GOT3 (cell line): ENCODE measurements around the gene TJP2.

Source experiments
- DNase-seq: peaks from one replicate; lab custom pipeline; 2025; ENCODE audit warnings: mixed read lengths; lab: John Stamatoyannopoulos, UW

TJP2 gene

DNA sequence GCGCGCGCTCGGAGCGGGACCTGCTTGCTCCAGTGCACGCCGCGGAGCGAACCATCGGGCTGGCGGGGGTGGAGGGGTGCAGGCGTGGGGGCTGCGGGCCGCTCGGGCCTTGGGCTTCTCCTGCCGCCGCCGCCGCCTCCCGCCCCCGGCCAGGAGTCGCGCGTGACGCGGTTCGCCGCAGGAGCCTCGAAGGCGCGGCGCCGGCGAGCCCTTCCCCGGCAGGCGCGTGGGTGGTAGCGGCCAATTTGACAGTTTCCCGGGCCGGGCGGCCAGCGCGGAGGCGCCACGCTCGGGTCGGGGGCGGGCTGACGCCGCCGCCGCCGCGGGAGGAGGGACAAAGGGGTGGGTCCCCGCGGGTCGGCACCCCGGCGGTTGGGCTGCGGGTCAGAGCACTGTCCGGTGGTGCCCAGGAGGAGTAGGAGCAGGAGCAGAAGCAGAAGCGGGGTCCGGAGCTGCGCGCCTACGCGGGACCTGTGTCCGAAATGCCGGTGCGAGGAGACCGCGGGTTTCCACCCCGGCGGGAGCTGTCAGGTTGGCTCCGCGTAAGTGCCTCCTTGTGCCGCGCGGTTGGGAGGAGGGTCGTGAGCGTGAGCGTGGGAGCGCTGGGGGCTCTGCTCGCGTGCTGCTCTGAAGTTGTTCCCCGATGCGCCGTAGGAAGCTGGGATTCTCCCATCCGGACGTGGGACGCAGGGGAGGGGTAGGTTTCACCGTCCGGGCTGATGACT lies at the start of gene TJP2:
TJP2 (plus strand) TSS at position 387 of the 725 bp plus-strand sequence; CDS start at position 483, 96 bp downstream.
- DNase-seq, result no peak

DNA sequence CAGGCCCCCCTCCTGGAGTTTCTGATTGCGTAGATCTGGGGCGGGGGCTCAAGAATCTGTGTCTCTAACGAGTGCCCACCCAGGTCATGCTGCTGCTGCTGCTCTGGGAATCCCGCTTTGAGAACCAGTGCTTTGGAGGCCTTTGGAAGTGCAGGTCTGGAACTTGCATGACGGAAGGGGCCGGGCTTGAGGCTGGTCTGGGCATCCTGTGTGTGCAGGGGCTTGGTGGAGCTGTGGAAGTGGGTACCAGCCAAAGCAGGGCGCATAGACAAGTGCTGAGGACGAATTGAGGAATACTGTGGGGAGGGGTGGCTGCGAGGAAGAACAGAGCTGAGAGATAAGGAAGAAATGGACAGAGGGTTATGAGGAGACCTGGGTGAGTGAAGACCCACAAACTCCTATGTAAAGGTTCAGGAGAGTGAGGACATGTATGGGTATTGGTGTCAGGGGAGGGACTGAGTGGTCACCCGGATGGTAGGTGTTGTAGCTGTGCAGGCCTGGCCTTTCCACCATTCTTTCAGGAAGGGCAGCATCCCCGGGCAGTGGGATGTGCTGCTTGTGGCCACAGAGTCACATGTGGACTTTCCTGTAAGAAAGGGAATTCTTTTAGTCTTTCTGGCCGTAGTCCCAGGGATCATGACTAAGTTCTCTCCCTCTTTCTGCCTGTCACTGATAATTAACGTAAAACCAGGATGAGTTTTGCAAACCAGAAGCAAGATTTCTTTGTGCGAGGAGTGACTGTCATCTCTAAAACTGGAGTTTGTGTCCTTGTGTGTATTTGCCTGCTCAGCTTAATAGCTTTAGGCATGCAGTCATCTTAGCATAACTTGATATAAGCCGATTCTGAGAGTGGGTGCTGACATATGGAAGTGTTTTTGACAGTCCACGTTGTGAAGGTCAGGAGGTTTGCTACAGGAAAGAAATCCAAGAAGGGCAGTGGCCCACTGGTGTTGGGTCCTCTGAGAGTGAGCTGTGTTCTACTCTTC lies 43.3 kb upstream of the TJP2 start:
- DNase-seq, result no peak

DNA sequence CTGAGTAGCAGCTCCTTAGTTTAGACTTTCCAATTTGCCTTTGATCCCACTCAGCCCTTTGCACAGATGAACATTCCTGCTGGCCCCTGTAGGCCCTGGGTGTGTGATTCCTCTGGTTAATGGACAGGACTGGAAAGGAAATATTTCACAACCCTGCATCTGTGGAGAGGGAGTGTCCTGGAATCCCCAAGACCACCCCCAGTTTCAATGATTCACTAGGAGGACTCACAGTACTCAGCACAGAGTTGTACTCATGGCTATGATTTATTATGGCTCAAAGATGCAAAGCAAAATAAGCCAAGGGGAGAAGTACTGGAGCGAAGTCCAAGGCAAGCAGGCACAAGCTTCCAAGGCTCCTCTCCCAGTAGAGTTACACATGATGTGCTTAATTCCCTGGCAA lies 42.4 kb upstream of the TJP2 start:
- no peak for DNase-seq

GRCh38 chr9:69132361-69132760 lies 41.7 kb upstream of the TJP2 start:
- DNase-seq, result no peak

- no peak for DNase-seq
Measured at GRCh38 chr9:69134412-69134811, 39.7 kb upstream of the TJP2 start.

GRCh38 chr9:69136185-69136584 lies 37.9 kb upstream of the TJP2 start:
- DNase-seq, result no peak

GRCh38 chr9:69136779-69137178 lies 37.3 kb upstream of the TJP2 start:
- no peak for DNase-seq

- DNase-seq, result no peak
Measured at GRCh38 chr9:69137311-69137710, 36.8 kb upstream of the TJP2 start.

DNA sequence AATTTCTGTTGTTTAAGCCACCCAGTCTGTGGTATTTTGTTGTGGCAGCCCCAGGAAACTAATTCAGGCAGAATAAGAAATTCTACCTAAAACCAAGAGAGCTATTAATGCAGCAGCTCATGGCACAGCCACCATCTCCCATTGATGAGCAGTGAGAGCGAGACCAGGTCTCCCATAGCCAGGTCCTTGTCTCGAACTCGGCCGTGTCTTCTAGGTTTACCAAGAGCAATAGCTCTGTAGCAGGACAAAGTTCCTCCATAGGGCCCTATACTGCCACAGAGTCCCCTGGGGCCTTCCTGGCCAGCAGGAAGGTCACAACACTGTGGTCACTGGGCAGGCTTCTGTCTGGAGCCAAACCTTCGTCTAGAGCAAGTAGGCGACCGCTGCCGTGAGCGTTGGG lies 34.5 kb upstream of the TJP2 start:
- no peak for DNase-seq

- no peak for DNase-seq
Measured at GRCh38 chr9:69140123-69140735, 33.8 kb upstream of the TJP2 start.

GRCh38 chr9:69141851-69142250 lies 32.2 kb upstream of the TJP2 start:
- DNase-seq, result no peak

DNA sequence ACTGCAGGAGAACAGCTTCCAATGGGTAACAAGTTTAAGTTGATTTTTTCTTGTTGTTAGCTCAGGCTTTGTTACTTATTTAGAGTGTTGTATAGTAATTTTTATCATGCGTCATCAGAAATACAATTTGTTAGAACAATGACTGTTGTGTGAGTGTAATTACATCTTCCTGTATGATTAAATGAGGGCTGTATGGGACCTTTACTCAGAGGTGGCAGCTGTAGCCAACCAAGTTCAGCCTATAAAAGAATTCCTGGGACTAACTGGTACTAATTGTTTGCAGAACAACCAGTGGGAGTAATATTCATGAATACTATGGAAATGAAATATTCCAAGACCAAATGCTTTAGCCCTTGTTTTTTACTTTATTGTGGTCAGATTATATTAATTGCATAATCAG lies 30.8 kb upstream of the TJP2 start:
- DNase-seq, result no peak

- DNase-seq, result no peak
Measured at GRCh38 chr9:69145144-69145715, 28.8 kb upstream of the TJP2 start.

DNA sequence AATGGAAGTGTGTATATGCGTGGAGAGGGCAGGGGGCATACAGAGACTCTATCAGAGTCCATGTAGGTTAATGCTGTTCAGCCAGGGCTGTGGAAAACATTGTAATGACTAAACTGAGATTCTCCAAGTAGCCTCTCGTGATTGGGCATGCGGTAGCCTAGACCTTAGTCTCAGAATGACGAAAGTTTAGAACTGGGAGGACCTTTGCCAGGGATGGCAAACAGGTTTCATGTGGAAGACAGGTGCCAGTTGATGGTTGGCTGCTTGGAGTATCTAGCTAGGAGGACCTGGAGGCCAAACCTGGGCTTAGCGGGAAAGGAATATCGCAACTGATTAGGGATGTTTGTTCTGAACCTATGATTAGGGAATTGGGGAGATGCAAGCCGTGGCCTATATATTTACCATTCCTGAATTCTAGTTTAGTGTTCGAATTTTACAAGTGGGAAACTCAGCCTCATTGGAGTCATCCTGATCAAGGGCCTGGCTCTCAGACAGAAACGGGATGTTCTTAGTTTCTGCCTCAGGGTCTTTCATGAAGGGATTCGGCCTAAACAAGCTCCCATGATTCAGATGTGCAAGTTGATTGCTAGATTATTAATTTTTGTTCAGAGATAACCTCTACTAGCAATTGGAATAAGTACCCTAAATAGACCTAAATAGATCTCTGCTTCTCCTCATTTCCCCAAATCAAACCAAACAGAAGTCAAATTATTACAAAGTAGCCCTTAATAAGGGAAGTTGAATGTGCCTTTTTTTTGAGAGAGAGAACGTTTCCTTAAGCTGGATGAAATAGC lies 26.8 kb upstream of the TJP2 start:
- DNase-seq, result no peak

DNA sequence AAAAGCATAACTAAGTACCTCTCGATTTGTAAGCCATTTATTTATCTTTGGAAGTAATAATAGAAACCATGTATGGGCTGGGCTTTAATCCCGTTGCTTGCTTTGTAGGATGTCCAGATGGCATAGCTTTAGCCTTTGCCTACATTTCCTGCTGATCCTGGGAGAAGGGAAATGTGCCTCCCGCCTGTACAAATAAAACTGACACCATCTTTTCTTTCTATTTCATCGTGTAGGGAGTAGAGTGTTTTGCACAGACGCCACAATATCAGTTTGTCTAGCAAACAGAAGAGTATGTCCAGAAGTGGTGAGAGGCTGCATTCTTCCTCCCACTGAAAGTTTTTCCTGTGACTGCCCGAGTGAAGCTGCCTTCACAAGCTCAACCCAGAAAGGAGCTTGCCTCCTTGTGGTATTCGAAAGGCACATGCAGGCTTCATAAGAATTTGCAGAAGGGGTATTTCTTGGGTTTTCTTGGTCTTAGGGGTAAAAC lies 24.7 kb upstream of the TJP2 start:
- no peak for DNase-seq

DNA sequence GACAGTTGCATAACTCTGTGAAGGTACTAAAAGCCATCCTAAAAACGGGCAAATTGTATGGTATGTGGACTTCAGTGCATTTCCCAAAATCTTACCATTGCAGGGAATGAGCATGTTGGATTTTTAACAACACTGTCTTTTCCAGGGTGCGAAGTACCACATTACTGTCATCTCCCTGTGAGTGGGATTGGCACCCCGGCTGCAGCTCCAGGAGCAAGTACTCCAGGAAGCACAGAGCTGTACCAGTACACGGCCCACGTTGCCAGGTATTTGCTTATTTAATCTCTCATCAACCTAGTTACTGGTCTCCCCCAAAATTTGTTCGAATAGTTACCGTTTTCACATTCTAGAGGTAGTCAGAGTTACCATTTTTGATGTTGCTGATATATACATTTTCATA lies 22.6 kb upstream of the TJP2 start:
- no peak for DNase-seq

- no peak for DNase-seq
Measured at GRCh38 chr9:69153707-69154521, 20.2 kb upstream of the TJP2 start.

DNA sequence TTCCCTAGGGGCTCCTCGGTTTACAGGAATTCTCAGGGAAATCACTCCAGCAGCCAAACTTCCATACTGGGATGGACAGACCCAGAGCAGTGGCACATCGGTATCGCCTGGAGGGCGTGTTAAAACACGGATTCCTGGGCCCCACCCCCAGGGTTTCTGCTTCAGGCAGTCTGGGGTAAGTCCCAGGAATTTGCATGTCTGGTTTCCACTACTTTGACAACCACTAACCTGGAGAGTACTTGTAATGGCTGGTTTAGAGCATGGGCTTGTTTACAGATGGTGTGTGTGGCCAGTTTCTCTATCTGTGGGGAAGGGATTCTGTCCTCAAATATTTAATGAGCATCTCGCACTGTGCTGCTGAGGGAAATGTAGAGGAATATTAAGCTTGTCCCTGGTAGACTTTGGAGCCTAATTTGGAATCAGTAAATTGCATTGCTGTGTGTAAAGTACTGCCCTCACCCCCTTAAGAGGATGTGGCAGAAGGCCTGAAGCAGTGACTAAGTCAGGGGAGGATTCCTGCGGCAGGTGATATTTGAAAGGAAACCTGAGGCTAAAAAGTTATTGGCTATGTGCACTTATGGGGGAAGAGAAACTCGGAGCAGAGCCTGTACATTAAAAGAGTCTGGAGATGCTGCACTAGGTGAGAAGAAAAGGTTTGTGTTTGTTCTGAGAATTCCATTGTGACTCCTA lies 18.6 kb upstream of the TJP2 start:
- DNase-seq, result no peak

- no peak for DNase-seq
Measured at GRCh38 chr9:69157751-69158466, 16.2 kb upstream of the TJP2 start.
